GM12865 (cell line): ENCODE measurements around the gene PLA2G4F.
A peak's percentile ranks its signal among the peaks of the same experiment; 100 is the strongest.
"Not testable (repeated sequence)": the region's sequence is repeated elsewhere in the genome, so short reads cannot be mapped to it uniquely, and the experiment has no call there.

Source experiments
- DNase-seq: peaks from one replicate; pipeline ENCODE4 v3.0.0; 2010; ENCODE audit warnings: low read depth
- H3K4me3 ChIP-seq: 2 replicates; pipeline ENCODE4 v1.5.1; 2011; ENCODE audit warnings: mild to moderate bottlenecking, low read depth, low read length, control low read depth
- TF ChIP-seq, protein P1 (sequence below): IDR thresholded peaks from 2 replicates; pipeline ENCODE4 v1.5.1; 2011; ENCODE audit warnings: low read length, control low read depth, low read depth, inconsistent platforms; ENCODE audit not compliant: insufficient read depth; ENCODE audit errors: missing control alignments

PLA2G4F gene

DNA sequence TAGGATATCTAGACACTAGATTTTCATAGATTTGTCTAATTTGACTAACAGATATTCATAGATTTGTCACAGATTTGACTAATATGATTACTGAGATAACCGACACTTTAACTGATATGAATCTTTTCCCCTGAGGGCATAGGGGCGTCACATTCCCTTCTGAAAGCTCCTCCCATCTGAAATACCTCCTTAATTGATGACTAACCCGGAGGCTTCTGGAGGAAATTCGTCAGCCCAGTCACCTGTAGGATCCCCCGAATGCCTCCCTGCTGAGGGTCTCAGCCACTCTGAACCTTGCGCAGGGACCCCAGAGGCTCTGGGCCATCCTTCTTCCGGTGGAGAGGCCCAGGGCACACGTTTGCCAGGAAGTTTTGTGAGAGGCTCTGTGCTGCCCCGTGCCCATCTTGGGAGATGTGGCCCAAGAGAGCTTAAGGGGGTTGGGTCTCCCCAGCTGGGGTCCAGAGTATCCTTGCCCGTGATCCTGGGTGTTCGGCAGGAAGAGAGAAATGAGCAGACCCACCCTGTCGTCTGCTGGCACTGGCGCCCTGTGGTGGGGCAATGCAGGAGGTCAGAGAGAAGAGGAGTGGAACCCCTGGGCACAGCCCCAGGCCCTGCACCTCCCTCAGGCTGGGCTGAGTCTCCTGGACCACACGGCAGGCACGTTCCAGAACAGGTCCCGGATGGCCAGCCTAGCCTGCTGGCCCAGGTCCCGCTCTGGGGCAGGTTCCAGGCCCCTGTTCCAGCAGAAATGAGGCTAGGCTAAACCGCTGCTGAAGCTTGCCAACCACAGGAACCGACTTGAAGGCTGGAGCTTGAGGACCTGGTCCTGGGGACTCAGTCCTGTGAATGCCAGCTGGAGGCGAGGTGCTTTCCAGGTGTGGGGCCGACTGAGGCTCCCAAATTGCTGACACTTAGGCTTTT, 63.8 kb downstream of the PLA2G4F start:
- H3K4me3 ChIP-seq = no peak overlapping the region
- TF ChIP-seq, protein P1, sequence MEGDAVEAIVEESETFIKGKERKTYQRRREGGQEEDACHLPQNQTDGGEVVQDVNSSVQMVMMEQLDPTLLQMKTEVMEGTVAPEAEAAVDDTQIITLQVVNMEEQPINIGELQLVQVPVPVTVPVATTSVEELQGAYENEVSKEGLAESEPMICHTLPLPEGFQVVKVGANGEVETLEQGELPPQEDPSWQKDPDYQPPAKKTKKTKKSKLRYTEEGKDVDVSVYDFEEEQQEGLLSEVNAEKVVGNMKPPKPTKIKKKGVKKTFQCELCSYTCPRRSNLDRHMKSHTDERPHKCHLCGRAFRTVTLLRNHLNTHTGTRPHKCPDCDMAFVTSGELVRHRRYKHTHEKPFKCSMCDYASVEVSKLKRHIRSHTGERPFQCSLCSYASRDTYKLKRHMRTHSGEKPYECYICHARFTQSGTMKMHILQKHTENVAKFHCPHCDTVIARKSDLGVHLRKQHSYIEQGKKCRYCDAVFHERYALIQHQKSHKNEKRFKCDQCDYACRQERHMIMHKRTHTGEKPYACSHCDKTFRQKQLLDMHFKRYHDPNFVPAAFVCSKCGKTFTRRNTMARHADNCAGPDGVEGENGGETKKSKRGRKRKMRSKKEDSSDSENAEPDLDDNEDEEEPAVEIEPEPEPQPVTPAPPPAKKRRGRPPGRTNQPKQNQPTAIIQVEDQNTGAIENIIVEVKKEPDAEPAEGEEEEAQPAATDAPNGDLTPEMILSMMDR = no peak
- peak; percentile 22 for DNase-seq

DNA sequence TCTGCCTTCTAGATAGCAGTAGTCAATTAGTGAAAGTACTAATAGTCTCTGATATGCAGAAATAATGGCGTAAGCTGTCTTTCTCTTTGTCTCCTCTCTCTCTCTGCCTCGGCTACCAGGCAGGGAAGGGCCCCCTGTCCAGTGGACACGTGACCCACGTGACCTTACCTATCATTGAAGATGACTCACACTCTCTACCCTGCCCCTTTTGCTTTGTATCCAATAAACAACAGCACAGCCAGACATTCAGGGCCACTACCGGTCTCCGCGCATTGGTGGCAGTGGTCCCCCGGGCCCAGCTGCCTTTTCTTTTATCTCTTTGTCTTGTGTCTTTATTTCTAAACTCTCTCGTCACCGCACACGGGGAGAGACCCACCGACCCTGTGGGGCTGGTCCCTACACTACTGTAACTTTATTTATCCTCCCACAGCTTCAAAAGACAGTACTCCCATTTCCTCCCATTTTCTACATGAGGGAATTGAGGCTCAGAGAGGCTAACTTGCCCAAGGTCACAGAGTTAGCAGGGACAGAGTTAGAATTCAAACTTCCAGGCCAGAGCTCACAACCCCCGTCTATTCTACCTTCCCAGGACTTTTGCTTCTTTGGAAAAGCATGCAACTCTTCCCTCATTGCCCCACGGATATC, 64.6 kb downstream of the PLA2G4F start:
- H3K4me3 ChIP-seq, DNase-seq: not testable (repeated sequence)

DNA sequence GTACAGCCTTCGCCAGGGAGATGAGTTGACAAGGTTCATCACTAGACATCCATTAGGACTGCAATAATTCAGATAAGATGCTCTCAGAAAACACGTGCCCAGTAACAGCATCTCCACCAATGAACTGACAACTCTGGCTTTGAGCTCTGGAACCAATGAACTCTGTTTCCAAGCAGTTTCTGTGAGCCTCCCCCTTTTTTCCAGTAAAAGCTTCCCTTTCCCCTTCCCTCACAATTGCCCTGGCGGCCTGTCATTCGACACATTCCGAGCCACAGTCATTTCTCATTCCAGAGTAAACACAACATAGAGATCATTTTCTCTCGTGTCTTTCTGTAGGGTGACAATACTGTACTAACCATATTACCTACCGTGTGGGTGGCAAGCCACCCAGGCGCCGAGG, 65.7 kb downstream of the PLA2G4F start:
- no peak overlapping the region for H3K4me3 ChIP-seq
- TF ChIP-seq, protein P1 = no peak
- no peak for DNase-seq

DNA sequence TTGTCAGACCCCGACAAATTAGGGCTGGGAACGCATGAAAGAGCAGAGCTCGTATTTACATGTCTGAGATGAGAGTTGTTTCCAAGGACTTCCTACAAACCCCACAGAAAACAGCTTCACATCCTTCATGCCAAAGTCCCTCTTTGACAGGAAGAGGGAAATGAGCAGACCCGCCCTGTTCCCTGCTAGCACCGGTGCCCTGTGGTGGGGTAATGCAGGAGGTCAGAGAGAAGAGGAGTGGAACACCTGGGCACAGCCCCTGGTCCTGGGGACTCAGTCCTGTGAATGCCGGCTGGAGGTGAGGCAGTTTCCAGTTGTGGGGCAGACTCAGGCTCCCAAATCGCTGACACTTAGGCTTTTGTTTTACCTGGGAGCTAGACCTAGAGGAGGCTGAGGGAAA, 66.1 kb downstream of the PLA2G4F start:
- TF ChIP-seq, protein P1 = no peak
- H3K4me3 ChIP-seq = no peak overlapping the region
- no peak for DNase-seq

DNA sequence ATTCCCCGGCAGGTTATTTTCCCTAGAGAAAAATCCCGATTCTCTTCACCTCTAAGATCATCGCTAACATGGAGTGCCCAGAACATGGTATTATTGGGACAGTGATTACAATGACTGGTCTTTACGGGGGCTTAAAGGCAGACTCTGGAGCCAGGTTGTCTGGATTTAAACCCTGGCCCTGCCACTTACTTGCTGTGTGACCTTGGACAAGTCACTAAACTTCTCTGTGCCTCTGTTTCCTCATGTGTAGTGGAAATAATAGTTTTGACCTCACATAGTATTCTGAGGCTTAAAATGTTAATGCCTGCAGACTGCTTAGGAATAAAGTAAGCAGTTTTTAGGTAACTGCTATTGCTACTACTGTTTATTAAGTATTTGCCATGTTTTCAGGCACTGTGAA, 66.5 kb downstream of the PLA2G4F start:
- H3K4me3 ChIP-seq = no peak overlapping the region
- TF ChIP-seq, protein P1 = no peak
- no peak for DNase-seq
